Esophagus muscularis mucosa (tissue), 4 donors: Measurements from ENCODE around the gene WRNIP1. TPM values are rescaled to one million over a fixed set of nuclear protein-coding genes. Genes with fewer than 3 reads are reported as not detected.

Experiments used
- DNase-seq: peaks from one replicate; pipeline ENCODE4 v3.0.0-alpha.2; 2017; ENCODE audit errors: extremely low spot score
- H3K27ac ChIP-seq, 4 donors: fragments of 200-600 bp; sonication (generic); replicated peaks in 1 of 4; 1 replicate in 3 of 4; 2 replicates in 1 of 4; pipeline ENCODE4 v1.5.1; 2016 to 2019; ENCODE audit warnings: mild to moderate bottlenecking in 1 of 4
- H3K27me3 ChIP-seq, 4 donors: fragments of 200-600 bp; sonication (generic); one replicate each; pipeline versions ENCODE4 v1.5.1 to v1.6.0; 2016 to 2019
- H3K36me3 ChIP-seq, 4 donors: fragments of 200-600 bp; sonication (generic); one replicate each; pipeline ENCODE4 v1.5.1; 2016 to 2019
- H3K4me1 ChIP-seq, 4 donors: fragments of 200-600 bp; sonication (generic); one replicate each; pipeline ENCODE4 v1.5.1; 2016 to 2019
- H3K4me3 ChIP-seq, 4 donors: fragments of 200-600 bp; sonication (generic); 1 replicate in 2 of 4; 2 replicates in 2 of 4; pipeline ENCODE4 v1.5.1; 2016 to 2019; ENCODE audit warnings: mild to moderate bottlenecking in 4 of 4, moderate library complexity in 1 of 4
- H3K9me3 ChIP-seq, 4 donors: fragments of 200-600 bp; sonication (generic); 1 replicate in 3 of 4; 2 replicates in 1 of 4; pipeline ENCODE4 v1.5.1; 2016 to 2019
- CTCF ChIP-seq, 3 experiments: fragments of 200-600 bp in 2 of 3; fragments of 450-650 bp in 1 of 3; sonication (generic) in 2 of 3; IDR thresholded peaks; one replicate each; pipeline ENCODE4 v1.5.1; 2017 to 2019; ENCODE audit warnings: antibody characterized with exemption in 3 of 3, mild to moderate bottlenecking in 2 of 3, moderate library complexity in 1 of 3
- EP300 ChIP-seq: sonication (generic); formaldehyde crosslinking; IDR thresholded peaks from one replicate; pipeline ENCODE4 v1.6.1; 2017; ENCODE audit warnings: antibody characterized with exemption
- POLR2A ChIP-seq: fragments of 450-650 bp; IDR thresholded peaks from one replicate; pipeline ENCODE4 v1.6.1; 2017; ENCODE audit warnings: antibody characterized with exemption, moderate library complexity, mild to moderate bottlenecking, low read depth
- POLR2AphosphoS5 ChIP-seq, 2 donors: sonication (generic); formaldehyde crosslinking; IDR thresholded peaks; one replicate each; pipeline ENCODE4 v1.6.1; 2017; ENCODE audit warnings: antibody characterized with exemption in 2 of 2
- WGBS: methylation state at CpG from one replicate; pipeline ENCODE4 v1.1.5; 2018; 5-methylcytosine and 5-hydroxymethylcytosine counted together
- intact Hi-C: fragments of 100-400 bp; cut with DNase I; formaldehyde crosslinking; loops from one replicate; pipeline ENCODE4 v1.15.1; 2023
- total RNA-seq, 4 donors: library from RNA; depleted of rRNA; stranded (reverse); fragments of >200 nt; gene quantifications; one replicate each; pipeline versions ENCODE4 v1.1.0 to v1.2.1, GENCODE V29; 2016

Gene WRNIP1
- total RNA-seq, 4 donors from 2014 or later, result 55.2 to 77.2 (median 63.7) TPM

GRCh38 chr6:2729921-2730320 lies 35.3 kb upstream of the WRNIP1 start:
- no peak for DNase-seq
- WGBS, result 90% methylated on average over 10 of the region's 10 CpGs
- intact Hi-C loops, result no loop called here
- H3K27me3 ChIP-seq, result no peaks in the 10 kb centered on the region
- no peaks in the 10 kb centered on the region for H3K36me3 ChIP-seq
- H3K9me3 ChIP-seq, result no peaks in the 10 kb centered on the region
- no peak for TF ChIP-seq POLR2A
- TF ChIP-seq EP300, result no peak
- no peak for TF ChIP-seq POLR2AphosphoS5 (IDR thresholded peaks at IDR 0.05)
- no peak for TF ChIP-seq CTCF (IDR thresholded peaks at IDR 0.05)
- peaks cover 26 to 64% (median 46%) of the 10 kb centered on the region in 4 donors for H3K4me1 ChIP-seq
- no peak overlapping the region for H3K4me3 ChIP-seq
- H3K27ac ChIP-seq, result no peak overlapping the region

- intact Hi-C loops, result no loop called here
- 53% methylated on average over 9 of the region's 9 CpGs for WGBS
These were observed 34.7 kb upstream of the WRNIP1 start for GRCh38 chr6:2730353-2731107.

GRCh38 chr6:2731281-2731909 lies 33.8 kb upstream of the WRNIP1 start:
- Histone ChIP-seq H3K4me3 (no peak overlapping the region), H3K4me1 (peaks cover 26 to 59% (median 44%) of the 10 kb centered on the region in 4 donors), H3K27me3 (no peaks in the 10 kb centered on the region), H3K9me3 (no peaks in the 10 kb centered on the region), H3K36me3 (no peaks in the 10 kb centered on the region), H3K27ac (no peak overlapping the region)
- 71% methylated on average over 5 of the region's 5 CpGs for WGBS
- no peak for TF ChIP-seq EP300
- TF ChIP-seq POLR2A, result no peak
- TF ChIP-seq CTCF (IDR thresholded peaks at IDR 0.05), result no peak
- TF ChIP-seq POLR2AphosphoS5 (IDR thresholded peaks at IDR 0.05), result no peak
- intact Hi-C loops, result no loop called here
- no peak for DNase-seq

More at GRCh38 chr6:2730353-2731107, 34.7 kb upstream of the WRNIP1 start:
- H3K27ac ChIP-seq, result no peak overlapping the region
- H3K4me3 ChIP-seq, result no peak overlapping the region
- H3K27me3 ChIP-seq, result no peaks in the 10 kb centered on the region
- no peaks in the 10 kb centered on the region for H3K9me3 ChIP-seq
- no peaks in the 10 kb centered on the region for H3K36me3 ChIP-seq
- TF ChIP-seq POLR2A, result no peak
- TF ChIP-seq CTCF (IDR thresholded peaks at IDR 0.05), result no peak
- no peak for TF ChIP-seq POLR2AphosphoS5 (IDR thresholded peaks at IDR 0.05)
- no peak for TF ChIP-seq EP300
- DNase-seq, result no peak
- H3K4me1 ChIP-seq, result peaks cover 26 to 65% (median 46%) of the 10 kb centered on the region in 4 donors

GRCh38 chr6:2732503-2733089 lies 32.6 kb upstream of the WRNIP1 start:
- H3K4me1 ChIP-seq, result peaks cover 26 to 49% (median 35%) of the 10 kb centered on the region in 4 donors
- DNase-seq, result no peak
- H3K36me3 ChIP-seq, result no peaks in the 10 kb centered on the region
- 31% methylated on average over 5 of the region's 5 CpGs for WGBS
- TF ChIP-seq EP300 (no peak), POLR2A (no peak), CTCF (IDR thresholded peaks at IDR 0.05) (no peak), POLR2AphosphoS5 (IDR thresholded peaks at IDR 0.05) (no peak)
- no peak overlapping the region for H3K4me3 ChIP-seq
- no peaks in the 10 kb centered on the region for H3K27me3 ChIP-seq
- intact Hi-C loops, result no loop called here
- no peaks in the 10 kb centered on the region for H3K9me3 ChIP-seq
- peak overlapping the region in 3 of 4 donors; percentile 27 to 46 (median 33) for H3K27ac ChIP-seq
